Common myeloid progenitor, CD34-positive (primary cell): ENCODE results near the gene MRPL4.

ENCODE experiments used
- CTCF ChIA-PET: fragments of 350-600 bp; sonication (Branson Sonifier 250); formaldehyde crosslinking; loops from one replicate; lab custom pipeline; 2021; ENCODE audit warnings: antibody characterized with exemption; lab: Charles Lee
- POLR2A ChIA-PET: fragments of 350-600 bp; sonication (Branson Sonifier 250); formaldehyde crosslinking; loops from one replicate; lab custom pipeline; 2021; ENCODE audit warnings: antibody characterized with exemption; lab: Charles Lee
- DNase-seq, 3 donors: peaks; one replicate each; pipeline versions ENCODE4 v3.0.0 to v3.0.0-alpha.2; 2013
- H3K27ac ChIP-seq, 2 experiments: 1 replicate in 1 of 2; 2 replicates in 1 of 2; pipeline ENCODE4 v1.7.0; 2013; ENCODE audit warnings: inconsistent platforms in 2 of 2, low read length in 2 of 2, mild to moderate bottlenecking in 2 of 2, low read depth in 1 of 2, moderate library complexity in 1 of 2; ENCODE audit not compliant: severe bottlenecking in 2 of 2, insufficient read depth in 1 of 2, poor library complexity in 1 of 2
- H3K27me3 ChIP-seq, 5 experiments: replicated peaks in 2 of 5; 1 replicate in 3 of 5; 2 replicates in 2 of 5; pipeline versions ENCODE4 v1.6.1 to v1.7.0; 2013; ENCODE audit warnings: low read length in 4 of 5, mild to moderate bottlenecking in 2 of 5, moderate library complexity in 2 of 5, inconsistent platforms in 1 of 5; ENCODE audit not compliant: insufficient read depth in 5 of 5, control insufficient read depth in 4 of 5
- H3K36me3 ChIP-seq, 4 experiments: 1 replicate in 2 of 4; 2 replicates in 2 of 4; pipeline versions ENCODE4 v1.6.1 to v1.7.0; 2013; ENCODE audit warnings: low read length in 3 of 4, control low read depth in 1 of 4, mild to moderate bottlenecking in 1 of 4; ENCODE audit not compliant: control insufficient read depth in 4 of 4, insufficient read depth in 4 of 4
- H3K4me1 ChIP-seq, 4 experiments: 1 replicate in 3 of 4; 2 replicates in 1 of 4; pipeline versions ENCODE4 v1.6.1 to v1.7.1; 2013; ENCODE audit warnings: low read length in 3 of 4, mild to moderate bottlenecking in 3 of 4, control low read depth in 1 of 4, inconsistent platforms in 1 of 4, moderate library complexity in 1 of 4; ENCODE audit not compliant: control insufficient read depth in 4 of 4, insufficient read depth in 4 of 4; ENCODE audit errors: control extremely low read depth in 1 of 4
- H3K4me3 ChIP-seq, 7 experiments: 1 replicate in 4 of 7; 2 replicates in 3 of 7; pipeline versions ENCODE4 v1.5.1 to v1.7.0; 2013; ENCODE audit warnings: mild to moderate bottlenecking in 7 of 7, low read length in 6 of 7, moderate library complexity in 6 of 7, inconsistent platforms in 2 of 7, low read depth in 2 of 7, control low read depth in 1 of 7; ENCODE audit not compliant: insufficient read depth in 4 of 7, control insufficient read depth in 1 of 7; ENCODE audit errors: extremely low read depth in 1 of 7
- H3K9me3 ChIP-seq, 5 experiments: 1 replicate in 4 of 5; 2 replicates in 1 of 5; pipeline versions ENCODE4 v1.6.1 to v1.7.1; 2013; ENCODE audit warnings: low read length in 4 of 5, mild to moderate bottlenecking in 2 of 5, inconsistent platforms in 1 of 5, low read depth in 1 of 5, moderate library complexity in 1 of 5; ENCODE audit not compliant: control insufficient read depth in 4 of 5, insufficient read depth in 2 of 5; ENCODE audit errors: control extremely low read depth in 1 of 5
- WGBS: methylation state at CpG from one replicate; pipeline ENCODE4 v1.1.5; 2013; ENCODE audit not compliant: insufficient coverage; 5-methylcytosine and 5-hydroxymethylcytosine counted together

The MRPL4 gene

DNA sequence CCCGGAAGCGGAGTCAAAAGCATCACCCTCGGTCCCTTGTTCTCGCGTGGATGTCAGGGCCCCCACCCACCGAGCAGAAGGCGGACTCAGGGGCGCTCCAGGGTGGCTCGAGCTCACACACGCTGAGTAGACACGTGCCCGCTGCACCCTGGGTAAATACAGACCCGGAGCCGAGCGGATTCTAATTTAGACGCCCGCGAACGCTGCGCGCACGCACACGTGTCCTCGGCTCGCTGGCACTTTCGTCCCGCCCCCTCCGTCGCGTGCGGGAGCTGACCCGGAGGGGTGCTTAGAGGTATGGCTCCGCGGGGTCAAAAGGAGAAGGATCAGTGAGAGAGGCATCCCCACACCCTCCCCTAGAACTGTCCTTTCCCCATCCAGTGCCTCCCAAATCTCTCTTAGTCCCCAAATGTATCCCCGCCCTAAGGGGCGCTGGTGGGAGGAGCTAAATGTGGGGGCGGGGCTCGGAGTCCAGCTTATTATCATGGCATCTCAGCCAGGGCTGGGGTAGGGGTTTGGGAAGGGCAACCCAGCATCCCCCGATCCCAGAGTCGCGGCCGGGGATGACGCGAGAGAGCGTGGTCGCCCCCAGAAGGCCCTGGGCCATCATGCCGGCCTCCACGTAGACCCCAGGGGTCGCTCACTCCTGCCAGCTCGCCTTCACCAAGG lies 37.3 kb downstream of the MRPL4 start:
- POLR2A ChIA-PET: interaction anchor here (0.6 to 5.6 kb wide), 8 partner anchors 9 to 340 kb away, joined by 3 to 60 read pairs (median 6); partner anchors contain the start of genes ICAM1 and RAVER1
- Histone ChIP-seq H3K4me1 (peaks cover 0 to 95% (median 92%) of the 10 kb centered on the region in 4 experiments), H3K36me3 (peaks cover 0 to 15% (median 8%) of the 10 kb centered on the region in 4 experiments), H3K27me3 (peaks cover 0 to 46% (median 36%) of the 10 kb centered on the region in 5 experiments), H3K4me3 (peak overlapping the region in 5 of 7 experiments; percentile 39 to 76 (median 65)), H3K9me3 (no peaks in the 10 kb centered on the region), H3K27ac (peak overlapping the region in 1 of 2 experiments; percentile 73)
- 0% methylated on average over 29 of the region's 50 CpGs for WGBS
- CTCF ChIA-PET: interaction anchor here (1.0 to 7.6 kb wide), 11 partner anchors 9 to 104 kb away, joined by 3 to 83 read pairs (median 6); partner anchors contain the start of gene ICAM1
- DNase-seq: peak; percentile 75 to 88 (median 85)

DNA sequence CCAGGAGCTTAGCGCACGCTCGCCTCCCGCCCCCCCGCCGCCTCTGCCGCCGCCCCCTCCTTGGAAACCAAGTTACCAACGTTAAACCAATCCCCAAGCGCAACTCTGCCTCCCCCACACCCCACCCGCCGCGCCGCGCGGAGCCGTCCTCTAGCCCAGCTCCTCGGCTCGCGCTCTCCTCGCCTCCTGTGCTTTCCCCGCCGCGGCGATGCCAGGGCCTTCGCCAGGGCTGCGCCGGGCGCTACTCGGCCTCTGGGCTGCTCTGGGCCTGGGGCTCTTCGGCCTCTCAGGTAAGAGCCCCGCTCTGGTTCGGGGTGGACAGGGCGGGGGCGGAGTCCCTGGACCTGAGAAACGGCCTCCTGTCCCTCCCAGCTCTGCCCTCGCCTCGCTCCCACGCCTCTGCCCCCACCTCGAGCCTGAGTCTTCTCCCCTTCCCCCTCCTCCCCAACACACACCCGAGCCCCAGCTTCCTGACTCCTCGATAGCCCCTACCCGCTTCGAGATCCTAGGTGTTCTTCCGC lies 37.9 kb downstream of the MRPL4 start, which contains the start of gene ICAM5:
Gene ICAM5, plus strand, starts transcription at position 117 of the 521 bp plus-strand sequence. Its CDS starts 92 bp downstream, at position 209.
- ChIA-PET POLR2A (interaction anchor here (0.6 to 5.6 kb wide), 7 partner anchors 10 to 341 kb away, joined by 3 to 60 read pairs (median 7); partner anchors contain the start of genes ICAM1 and RAVER1), CTCF (interaction anchor here (0.6 to 7.6 kb wide), 11 partner anchors 9 to 965 kb away, joined by 3 to 83 read pairs (median 6); partner anchors contain the start of gene ICAM1)
- WGBS: 0% methylated on average over 34 of the region's 45 CpGs
- Histone ChIP-seq H3K9me3 (no peaks in the 10 kb centered on the region), H3K4me1 (peaks cover 0 to 96% (median 92%) of the 10 kb centered on the region in 4 experiments), H3K36me3 (peaks cover 0 to 9% (median 3%) of the 10 kb centered on the region in 4 experiments), H3K27ac (peak within 1 kb of the TSS in 1 of 2 experiments; percentile 73), H3K27me3 (peaks cover 0 to 52% (median 40%) of the 10 kb centered on the region in 5 experiments), H3K4me3 (peak within 1 kb of the TSS; percentile 40 to 76 (median 54))
- DNase-seq: peak in 2 of 3 donors; percentile 58 to 65

DNA sequence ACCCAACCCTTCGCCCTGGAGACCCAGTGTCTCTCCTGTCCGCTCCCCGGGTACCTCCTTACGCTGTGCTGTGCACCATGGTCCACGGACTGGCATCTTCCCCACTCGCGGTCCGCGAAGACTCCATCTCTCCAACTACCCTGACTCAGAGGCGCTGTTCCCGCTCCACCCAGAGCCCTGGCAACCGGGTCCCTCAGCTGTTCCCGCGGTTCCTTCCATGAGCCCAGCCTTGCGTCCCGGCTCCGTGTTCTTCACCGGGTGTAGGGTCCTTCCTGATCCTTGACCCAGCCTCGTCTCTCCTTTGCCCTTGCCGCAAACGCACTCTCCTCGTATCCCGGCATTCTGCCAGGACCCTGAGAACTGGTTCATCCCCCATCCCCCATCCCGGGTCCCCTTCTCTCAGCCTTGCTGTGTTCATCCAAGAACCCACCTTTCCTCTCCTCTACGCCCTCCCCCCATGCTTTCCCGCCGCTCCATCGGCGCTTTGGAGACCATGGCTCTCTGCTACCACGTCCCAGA lies 38.4 kb downstream of the MRPL4 start:
- WGBS: under 1% methylated on average over 27 of the region's 30 CpGs
- peaks cover 0 to 57% (median 45%) of the 10 kb centered on the region in 5 experiments for H3K27me3 ChIP-seq
- ChIA-PET CTCF (interaction anchor here (0.6 to 7.6 kb wide), 6 partner anchors 12 to 964 kb away, joined by 3 to 83 read pairs (median 4); partner anchors contain the start of gene ICAM1), POLR2A (interaction anchor here (1.5 to 5.6 kb wide), 4 partner anchors 11 to 19 kb away, joined by 7 to 60 read pairs (median 13); partner anchors contain the start of gene ICAM1)
- H3K27ac ChIP-seq: peak overlapping the region in 1 of 2 experiments; percentile 73
- H3K36me3 ChIP-seq: peaks cover 0 to 4% (median under 1%) of the 10 kb centered on the region in 4 experiments
- peak overlapping the region; percentile 15 to 76 (median 54) for H3K4me3 ChIP-seq
- DNase-seq: peak in 1 of 3 donors; percentile 25
- peaks cover 0 to 96% (median 92%) of the 10 kb centered on the region in 4 experiments for H3K4me1 ChIP-seq
- no peaks in the 10 kb centered on the region for H3K9me3 ChIP-seq

DNA sequence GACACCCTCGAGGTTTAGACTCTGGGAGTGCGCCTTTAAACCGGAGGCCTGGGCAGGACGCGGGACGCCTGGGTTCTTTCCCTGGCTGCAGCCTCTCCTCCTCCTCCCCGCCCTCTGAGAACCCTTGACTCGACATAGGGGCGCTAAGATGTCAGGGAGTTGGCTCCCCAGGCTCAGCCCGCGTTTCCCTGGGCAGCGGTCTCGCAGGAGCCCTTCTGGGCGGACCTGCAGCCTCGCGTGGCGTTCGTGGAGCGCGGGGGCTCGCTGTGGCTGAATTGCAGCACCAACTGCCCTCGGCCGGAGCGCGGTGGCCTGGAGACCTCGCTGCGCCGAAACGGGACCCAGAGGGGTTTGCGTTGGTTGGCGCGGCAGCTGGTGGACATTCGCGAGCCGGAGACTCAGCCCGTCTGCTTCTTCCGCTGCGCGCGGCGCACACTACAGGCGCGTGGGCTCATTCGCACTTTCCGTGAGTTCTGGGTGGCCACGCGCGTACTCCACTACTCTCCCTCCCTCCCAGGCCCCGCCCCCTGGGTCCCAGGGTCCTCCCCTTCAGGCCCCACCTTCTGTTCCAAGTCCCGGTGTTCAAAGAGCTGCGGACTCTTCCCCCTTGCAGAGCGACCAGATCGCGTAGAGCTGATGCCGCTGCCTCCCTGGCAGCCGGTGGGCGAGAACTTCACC lies 39.0 kb downstream of the MRPL4 start:
- peak overlapping the region in 1 of 2 experiments; percentile 73 for H3K27ac ChIP-seq
- H3K4me1 ChIP-seq: peaks cover 4 to 97% (median 92%) of the 10 kb centered on the region in 4 experiments
- peak in 2 of 3 donors; percentile 54 to 67 for DNase-seq
- no peaks in the 10 kb centered on the region for H3K36me3 ChIP-seq
- ChIA-PET CTCF (interaction anchor here (0.8 to 7.6 kb wide), 6 partner anchors 11 to 41 kb away, joined by 3 to 83 read pairs (median 4); partner anchors contain the start of gene ICAM1), POLR2A (interaction anchor here (2.6 kb wide), 1 partner anchor 20 kb away, joined by 19 read pairs; the partner anchor contains the start of gene ICAM1)
- H3K9me3 ChIP-seq: no peaks in the 10 kb centered on the region
- under 1% methylated on average over 51 of the region's 57 CpGs for WGBS
- peak overlapping the region; percentile 19 to 76 (median 54) for H3K4me3 ChIP-seq
- H3K27me3 ChIP-seq: peaks cover 0 to 63% (median 51%) of the 10 kb centered on the region in 5 experiments

DNA sequence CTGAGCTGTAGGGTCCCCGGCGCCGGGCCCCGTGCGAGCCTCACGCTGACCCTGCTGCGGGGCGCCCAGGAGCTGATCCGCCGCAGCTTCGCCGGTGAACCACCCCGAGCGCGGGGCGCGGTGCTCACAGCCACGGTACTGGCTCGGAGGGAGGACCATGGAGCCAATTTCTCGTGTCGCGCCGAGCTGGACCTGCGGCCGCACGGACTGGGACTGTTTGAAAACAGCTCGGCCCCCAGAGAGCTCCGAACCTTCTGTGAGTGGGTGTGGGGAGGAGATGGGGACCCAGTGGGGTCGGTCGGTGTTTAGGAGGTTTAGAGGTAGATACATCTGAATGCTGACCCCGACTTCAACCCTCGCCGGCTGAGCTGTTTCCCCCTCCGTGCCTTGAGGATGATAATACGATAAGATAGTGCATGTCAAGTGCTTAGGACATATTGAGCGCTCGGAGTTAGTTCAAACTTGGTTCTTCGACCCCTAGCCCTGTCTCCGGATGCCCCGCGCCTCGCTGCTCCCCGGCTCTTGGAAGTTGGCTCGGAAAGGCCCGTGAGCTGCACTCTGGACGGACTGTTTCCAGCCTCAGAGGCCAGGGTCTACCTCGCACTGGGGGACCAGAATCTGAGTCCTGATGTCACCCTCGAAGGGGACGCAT lies 39.7 kb downstream of the MRPL4 start:
- H3K27ac ChIP-seq: peak overlapping the region in 1 of 2 experiments; percentile 43
- ChIA-PET CTCF (interaction anchor here (0.8 to 7.6 kb wide), 7 partner anchors 10 to 40 kb away, joined by 3 to 83 read pairs (median 3); partner anchors contain the start of gene ICAM1), POLR2A (interaction anchor here (2.6 kb wide), 1 partner anchor 21 kb away, joined by 19 read pairs; the partner anchor contains the start of gene ICAM1)
- no peak for DNase-seq
- peaks cover 5 to 97% (median 88%) of the 10 kb centered on the region in 4 experiments for H3K4me1 ChIP-seq
- H3K27me3 ChIP-seq: peaks cover 0 to 67% (median 52%) of the 10 kb centered on the region in 5 experiments
- no peaks in the 10 kb centered on the region for H3K36me3 ChIP-seq
- H3K4me3 ChIP-seq: peak overlapping the region; percentile 19 to 76 (median 54)
- no peaks in the 10 kb centered on the region for H3K9me3 ChIP-seq
- under 1% methylated on average over 42 of the region's 49 CpGs for WGBS
